GM18951 (cell line): ENCODE data around the gene ADIPOR2.
"Not testable (repeated sequence)": the region's sequence is repeated elsewhere in the genome, so short reads cannot be mapped to it uniquely, and the experiment has no call there.

Experiments
- POLR2A ChIP-seq: IDR thresholded peaks from 4 replicates; pipeline ENCODE4 v1.6.1; 2011; ENCODE audit warnings: mild to moderate bottlenecking; ENCODE audit not compliant: insufficient read length, insufficient read depth; ENCODE audit errors: extremely low read depth
- in situ Hi-C: fragments of 300-500 bp; cut with MboI; formaldehyde crosslinking; loops from one replicate; pipeline ENCODE4 v1.12.0; 2022; ENCODE audit warnings: low sequenced_read_pairs, mixed read lengths, inconsistent platforms; ENCODE audit not compliant: unreplicated experiment

The ADIPOR2 gene

DNA sequence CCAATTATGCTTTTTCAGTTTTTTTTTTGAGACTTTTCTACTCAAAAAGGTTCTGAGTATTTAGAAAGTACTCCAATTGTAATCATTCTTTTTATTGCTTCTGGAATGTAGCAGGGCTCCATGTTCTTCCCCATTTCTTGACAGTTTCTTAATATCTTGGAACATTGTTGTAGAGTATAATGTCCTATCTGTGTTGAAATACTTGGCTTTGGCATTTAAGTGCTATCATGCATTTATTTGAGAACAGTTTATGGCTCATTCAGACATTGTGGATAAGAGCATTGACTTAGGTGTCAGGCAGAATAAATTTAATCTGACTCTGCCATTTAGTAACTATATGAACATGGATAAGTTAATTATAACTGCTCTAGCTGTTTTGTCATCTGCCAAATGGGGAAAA, 28.3 kb downstream of the ADIPOR2 start:
- TF ChIP-seq POLR2A, result no peak
- in situ Hi-C loops, result no loop called here

- in situ Hi-C loops, result no loop called here
- TF ChIP-seq POLR2A, result no peak
Measured at GRCh38 chr12:1720494-1720893, 29.6 kb downstream of the ADIPOR2 start.

- TF ChIP-seq POLR2A, result no peak
- in situ Hi-C loops, result no loop called here
Measured at GRCh38 chr12:1723721-1724120, 32.9 kb downstream of the ADIPOR2 start.

DNA sequence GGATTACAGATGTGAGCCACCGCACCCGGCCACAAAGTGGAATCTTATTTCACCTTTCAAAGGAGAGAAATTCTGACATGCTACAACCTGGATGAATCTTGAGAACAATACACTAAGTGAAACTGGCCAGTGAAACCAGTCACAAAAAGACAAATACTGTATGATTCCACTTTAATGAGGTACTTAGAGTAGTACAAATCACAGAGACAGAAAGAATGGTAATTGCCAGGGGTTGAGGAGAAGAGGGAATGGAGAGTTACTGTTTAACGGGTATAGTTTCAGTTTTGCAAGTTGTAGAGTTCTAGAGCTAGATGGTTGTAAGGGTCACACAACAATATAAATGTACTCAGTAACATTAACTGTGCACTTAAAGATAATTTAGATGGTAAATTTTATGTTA, 33.4 kb downstream of the ADIPOR2 start:
- in situ Hi-C loops, result no loop called here
- TF ChIP-seq POLR2A, result no peak

DNA sequence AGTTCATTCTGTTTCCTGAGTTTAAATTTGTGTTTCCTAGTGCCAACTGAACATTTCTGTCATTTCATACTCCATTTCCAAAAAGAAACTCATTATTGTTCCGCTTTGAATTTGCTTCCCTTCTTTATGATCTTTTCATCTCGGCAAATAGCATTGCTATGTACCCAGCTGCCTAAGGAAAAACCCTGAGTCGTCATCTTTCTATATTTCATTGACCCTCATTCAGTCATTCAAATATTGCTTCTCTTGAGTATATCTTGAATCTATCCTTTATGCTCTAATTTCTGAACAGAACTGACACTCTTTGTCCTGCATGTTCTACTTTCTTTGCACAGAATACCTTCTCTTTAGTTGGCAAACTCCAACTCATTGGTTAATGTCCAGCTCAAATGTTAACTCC, 35.9 kb downstream of the ADIPOR2 start:
- TF ChIP-seq POLR2A, result no peak
- in situ Hi-C loops, result no loop called here

- in situ Hi-C loops, result no loop called here
- TF ChIP-seq POLR2A, result no peak
Measured at GRCh38 chr12:1728824-1729223, 38.0 kb downstream of the ADIPOR2 start.

GRCh38 chr12:1731019-1731687, 40.3 kb downstream of the ADIPOR2 start:
- no peak for TF ChIP-seq POLR2A
- in situ Hi-C loops, result no loop called here

DNA sequence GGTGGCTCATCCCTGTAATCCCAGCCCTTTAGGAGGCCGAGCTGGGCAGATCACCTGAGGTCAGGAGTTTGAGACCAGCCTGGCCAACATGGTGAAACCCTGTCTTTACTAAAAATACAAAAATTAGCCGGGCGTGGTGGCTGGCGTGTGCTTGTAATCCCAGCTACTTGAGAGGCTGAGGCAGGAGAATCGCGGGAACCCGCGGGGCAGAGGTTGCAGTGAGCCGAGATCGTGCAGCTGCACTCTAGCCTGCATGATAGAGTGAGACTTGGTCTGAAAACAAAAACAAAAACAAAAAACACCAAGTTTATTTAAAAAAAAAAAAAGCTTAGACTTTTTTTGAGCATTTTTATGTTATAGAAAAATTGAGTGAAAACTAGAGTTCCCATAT, 40.8 kb downstream of the ADIPOR2 start:
- in situ Hi-C loops, result not testable (repeated sequence)

GRCh38 chr12:1732914-1733313, 42.0 kb downstream of the ADIPOR2 start:
- in situ Hi-C loops, result no loop called here
- TF ChIP-seq POLR2A, result no peak

GRCh38 chr12:1733712-1734111, 42.8 kb downstream of the ADIPOR2 start:
- in situ Hi-C loops, result not testable (repeated sequence)

DNA sequence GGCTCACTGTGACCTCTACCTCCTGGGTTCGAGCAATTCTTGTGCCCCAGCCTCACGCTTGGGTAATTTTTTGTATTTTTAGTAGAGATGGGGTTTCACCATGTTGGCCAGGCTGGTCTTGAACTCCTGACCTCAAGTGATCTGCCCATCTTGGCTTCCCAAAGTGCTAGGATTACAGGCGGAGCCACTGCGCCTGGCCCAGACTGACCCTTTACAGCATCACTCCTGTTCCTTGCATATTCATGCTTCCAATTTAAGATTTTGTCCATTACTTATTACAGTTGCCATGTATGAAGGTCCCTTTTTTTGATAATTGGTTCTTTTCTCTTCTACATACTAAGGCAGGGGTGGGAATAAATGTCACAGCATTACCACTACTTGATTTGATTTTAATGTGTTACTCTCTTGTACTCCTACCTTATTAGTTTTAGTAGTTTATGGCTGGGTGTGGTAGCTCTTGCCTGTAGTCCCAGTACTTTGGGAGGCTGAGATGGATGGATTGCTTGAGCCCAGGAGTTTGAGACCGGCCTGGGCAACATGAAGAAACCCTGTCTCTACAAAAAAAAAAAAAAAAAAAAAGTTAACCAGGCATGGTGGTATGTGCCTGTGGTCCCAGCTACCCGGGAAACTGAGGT, 46.9 kb downstream of the ADIPOR2 start:
- no peak for TF ChIP-seq POLR2A
- in situ Hi-C loops, result no loop called here

DNA sequence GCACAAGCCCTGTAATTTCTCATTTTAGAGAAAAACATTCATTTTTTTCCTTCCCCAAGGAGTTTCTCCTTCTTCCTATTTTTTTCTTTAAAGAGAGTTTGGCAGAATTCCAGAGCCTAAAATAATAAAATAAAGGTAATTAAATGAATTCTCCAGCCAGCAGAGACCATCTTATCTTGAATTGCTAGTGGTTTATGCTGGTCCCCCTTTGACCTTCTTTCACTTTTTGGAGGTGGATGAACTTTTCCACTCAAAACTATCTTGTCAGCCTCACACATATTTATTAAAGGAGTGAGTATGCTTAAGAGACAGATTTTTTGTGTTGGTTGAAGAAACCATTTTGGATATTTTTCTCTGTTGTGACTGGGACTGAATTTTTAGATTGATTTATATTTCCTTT, 47.6 kb downstream of the ADIPOR2 start:
- no peak for TF ChIP-seq POLR2A
- in situ Hi-C loops, result no loop called here

DNA sequence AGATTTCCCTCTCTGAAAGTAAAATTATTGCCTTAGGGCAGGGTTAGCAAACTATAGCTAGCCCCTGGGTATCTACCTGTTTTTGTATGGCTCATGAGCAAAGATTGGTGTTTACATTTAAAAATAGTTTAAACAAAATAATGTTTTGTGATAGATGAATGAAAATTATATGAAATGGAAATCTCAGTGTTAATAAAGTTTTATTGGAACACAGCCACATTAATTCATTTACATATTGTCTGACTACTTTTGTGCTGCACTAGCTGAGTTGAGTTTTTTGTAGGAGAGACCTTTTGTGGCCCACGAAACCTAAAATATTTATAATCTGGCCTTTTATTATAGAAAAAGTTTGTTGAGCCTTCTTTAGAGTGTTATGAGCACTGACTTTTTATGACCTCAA, 48.5 kb downstream of the ADIPOR2 start:
- in situ Hi-C loops, result no loop called here
- TF ChIP-seq POLR2A, result no peak

DNA sequence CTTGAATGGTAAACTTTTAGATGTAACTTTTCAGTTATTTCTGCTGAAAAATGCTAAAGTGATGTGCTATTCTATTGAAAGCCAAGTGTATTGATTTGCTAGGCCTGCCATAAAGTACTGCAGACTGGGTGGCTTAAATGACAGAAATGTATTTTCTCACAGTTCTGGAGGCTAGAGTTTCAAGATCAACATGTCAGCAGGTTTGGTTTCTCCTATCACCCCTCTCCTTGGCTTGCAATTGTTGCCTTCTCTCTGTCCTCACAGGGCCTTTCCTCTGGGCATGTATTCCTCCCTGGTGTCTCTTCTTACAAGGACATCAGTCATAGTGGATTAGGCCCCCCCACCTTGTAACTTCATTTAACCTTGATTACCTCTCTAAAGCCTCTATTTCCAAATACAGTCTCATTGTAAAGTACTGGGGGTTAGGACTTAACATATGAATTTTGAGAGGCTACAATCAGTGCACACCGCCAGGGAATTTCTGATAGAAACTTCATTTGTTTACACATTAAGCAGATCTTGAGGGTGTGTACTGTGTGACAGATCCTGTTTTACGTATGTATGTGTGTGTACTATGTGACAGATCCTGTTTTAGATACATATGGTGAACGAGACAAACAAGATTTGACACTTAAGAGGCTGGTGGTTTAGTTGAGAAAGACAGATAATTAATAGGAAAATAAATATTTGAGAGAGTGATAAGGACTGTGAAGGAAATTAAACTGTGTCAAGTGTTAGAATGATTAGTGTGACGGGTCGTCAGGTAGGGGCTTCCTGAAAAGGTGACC, 49.5 kb downstream of the ADIPOR2 start:
- TF ChIP-seq POLR2A, result no peak

More for the DNA sequence above, 49.5 kb downstream of the ADIPOR2 start:
- in situ Hi-C loops, result no loop called here
